ENCODE measurements around the gene CCDC85B.

GRCh38 chr11:65898656-65899355 is 8.3 kb downstream of the CCDC85B start:
- TF ChIP-seq CTCF (IDR thresholded peaks at IDR 0.05; ENCODE audit: borderline replicate concordance, extremely low read depth, low read length, poor library complexity, severe bottlenecking) (no peak), EZH2 (IDR thresholded peaks at IDR 0.05; ENCODE audit: borderline replicate concordance, low read depth, low read length, severe bottlenecking) (peak; percentile 5)
